ENCODE measurements around the gene PSMF1.

Gene PSMF1

GRCh38 chr20:1202762-1203504 is 84.5 kb downstream of the PSMF1 start, which contains the start of gene C20orf202:
C20orf202 (plus strand) TSS chr20:1203454; CDS start chr20:1203586, 132 bp downstream.
- Histone ChIP-seq H3F3A (ENCODE audit: control insufficient read depth, insufficient read depth) (no peaks in the 10 kb centered on the region), H3K4me2 (ENCODE audit: low read length) (no peak within 1 kb of the TSS), H3K4me3 (ENCODE audit: low read length) (no peak within 1 kb of the TSS), H3K4me1 (ENCODE audit: control insufficient read depth, low read length) (no peaks in the 10 kb centered on the region), H3K9me2 (replicated peaks; ENCODE audit: control insufficient read depth, low read length) (no peaks in the 10 kb centered on the region), H3K79me2 (ENCODE audit: control insufficient read depth, low read length) (no peaks in the 10 kb centered on the region), H3K36me3 (ENCODE audit: control insufficient read depth, low read length) (no peaks in the 10 kb centered on the region), H3K27me3 (ENCODE audit: control insufficient read depth, low read length) (peaks cover 25% of the 10 kb centered on the region), H3K9me3 (ENCODE audit: control insufficient read depth, insufficient read depth, low read length) (no peaks in the 10 kb centered on the region), H3K27ac (ENCODE audit: low read depth, low read length) (no peak within 1 kb of the TSS), H4K20me1 (ENCODE audit: control insufficient read depth, insufficient read depth, low read depth, low read length) (no peaks in the 10 kb centered on the region; the same call in 1 of the 2 replicates)
- TF ChIP-seq EZH2phosphoT487 (IDR thresholded peaks at IDR 0.05; ENCODE audit: borderline replicate concordance, low read length) = no peak
- TF ChIP-seq, protein P1, sequence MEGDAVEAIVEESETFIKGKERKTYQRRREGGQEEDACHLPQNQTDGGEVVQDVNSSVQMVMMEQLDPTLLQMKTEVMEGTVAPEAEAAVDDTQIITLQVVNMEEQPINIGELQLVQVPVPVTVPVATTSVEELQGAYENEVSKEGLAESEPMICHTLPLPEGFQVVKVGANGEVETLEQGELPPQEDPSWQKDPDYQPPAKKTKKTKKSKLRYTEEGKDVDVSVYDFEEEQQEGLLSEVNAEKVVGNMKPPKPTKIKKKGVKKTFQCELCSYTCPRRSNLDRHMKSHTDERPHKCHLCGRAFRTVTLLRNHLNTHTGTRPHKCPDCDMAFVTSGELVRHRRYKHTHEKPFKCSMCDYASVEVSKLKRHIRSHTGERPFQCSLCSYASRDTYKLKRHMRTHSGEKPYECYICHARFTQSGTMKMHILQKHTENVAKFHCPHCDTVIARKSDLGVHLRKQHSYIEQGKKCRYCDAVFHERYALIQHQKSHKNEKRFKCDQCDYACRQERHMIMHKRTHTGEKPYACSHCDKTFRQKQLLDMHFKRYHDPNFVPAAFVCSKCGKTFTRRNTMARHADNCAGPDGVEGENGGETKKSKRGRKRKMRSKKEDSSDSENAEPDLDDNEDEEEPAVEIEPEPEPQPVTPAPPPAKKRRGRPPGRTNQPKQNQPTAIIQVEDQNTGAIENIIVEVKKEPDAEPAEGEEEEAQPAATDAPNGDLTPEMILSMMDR (IDR thresholded peaks at IDR 0.05; ENCODE audit: low read depth, low read length, poor library complexity, severe bottlenecking) = no peak

DNA sequence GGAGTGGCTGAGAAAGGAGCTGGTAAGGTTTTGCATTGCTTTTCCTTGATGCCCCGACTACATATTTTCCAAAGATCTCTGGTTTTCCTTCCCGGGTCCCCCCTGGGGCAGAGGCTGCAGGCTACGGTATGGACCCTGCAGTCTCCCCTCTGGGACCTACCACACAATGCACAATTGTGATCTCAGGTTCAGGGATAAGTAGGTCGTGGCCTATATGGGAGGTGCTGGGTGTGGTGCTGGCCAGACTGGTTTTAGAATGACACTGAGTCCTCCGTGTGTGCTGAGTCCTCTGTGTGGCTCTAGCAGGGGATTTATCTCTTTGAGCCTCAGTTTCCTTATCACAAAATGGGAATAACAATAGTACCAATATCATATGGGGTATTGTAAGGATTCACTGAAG is 85.2 kb downstream of the PSMF1 start:
- Histone ChIP-seq H3K27ac (ENCODE audit: low read depth, low read length) (no peak overlapping the region), H4K20me1 (ENCODE audit: control insufficient read depth, insufficient read depth, low read depth, low read length) (no peaks in the 10 kb centered on the region; the same call in 1 of the 2 replicates), H3F3A (ENCODE audit: control insufficient read depth, insufficient read depth) (no peaks in the 10 kb centered on the region), H3K9me2 (replicated peaks; ENCODE audit: control insufficient read depth, low read length) (no peaks in the 10 kb centered on the region), H3K4me1 (ENCODE audit: control insufficient read depth, low read length) (no peaks in the 10 kb centered on the region), H3K27me3 (ENCODE audit: control insufficient read depth, low read length) (peaks cover 21% of the 10 kb centered on the region; the same call in 1 of the 2 replicates), H3K79me2 (ENCODE audit: control insufficient read depth, low read length) (no peaks in the 10 kb centered on the region), H3K4me2 (ENCODE audit: low read length) (no peak overlapping the region), H3K9me3 (ENCODE audit: control insufficient read depth, insufficient read depth, low read length) (no peaks in the 10 kb centered on the region), H3K36me3 (ENCODE audit: control insufficient read depth, low read length) (no peaks in the 10 kb centered on the region), H3K4me3 (ENCODE audit: low read length) (no peak overlapping the region)
- no peak for TF ChIP-seq EZH2phosphoT487 (IDR thresholded peaks at IDR 0.05; ENCODE audit: borderline replicate concordance, low read length)
- TF ChIP-seq, protein P1 (IDR thresholded peaks at IDR 0.05; ENCODE audit: low read depth, low read length, poor library complexity, severe bottlenecking) = no peak

- TF ChIP-seq EZH2phosphoT487 (IDR thresholded peaks at IDR 0.05; ENCODE audit: borderline replicate concordance, low read length) = no peak
- TF ChIP-seq, protein P1 (IDR thresholded peaks at IDR 0.05; ENCODE audit: low read depth, low read length, poor library complexity, severe bottlenecking) = no peak
- H3K79me2 ChIP-seq (ENCODE audit: control insufficient read depth, low read length) = no peaks in the 10 kb centered on the region
Measured at GRCh38 chr20:1204113-1204512, 85.7 kb downstream of the PSMF1 start.

More at GRCh38 chr20:1204113-1204512, 85.7 kb downstream of the PSMF1 start:
- no peaks in the 10 kb centered on the region for H3K9me3 ChIP-seq (ENCODE audit: control insufficient read depth, insufficient read depth, low read length)
- no peak overlapping the region for H3K4me3 ChIP-seq (ENCODE audit: low read length)
- no peaks in the 10 kb centered on the region; the same call in 1 of the 2 replicates for H4K20me1 ChIP-seq (ENCODE audit: control insufficient read depth, insufficient read depth, low read depth, low read length)
- H3K9me2 ChIP-seq (replicated peaks; ENCODE audit: control insufficient read depth, low read length) = no peaks in the 10 kb centered on the region
- no peak overlapping the region for H3K4me2 ChIP-seq (ENCODE audit: low read length)
- H3K4me1 ChIP-seq (ENCODE audit: control insufficient read depth, low read length) = no peaks in the 10 kb centered on the region
- H3K36me3 ChIP-seq (ENCODE audit: control insufficient read depth, low read length) = no peaks in the 10 kb centered on the region
- H3K27me3 ChIP-seq (ENCODE audit: control insufficient read depth, low read length) = peaks cover 21% of the 10 kb centered on the region; the same call in 1 of the 2 replicates
- H3K27ac ChIP-seq (ENCODE audit: low read depth, low read length) = no peak overlapping the region
- H3F3A ChIP-seq (ENCODE audit: control insufficient read depth, insufficient read depth) = no peaks in the 10 kb centered on the region

Measured in DOHH2 (cell line).